GM12878 (cell line): Measurements from ENCODE around the gene USP46.

Experiments used
- EP300 ChIP-seq, 2 experiments: fragments of 150-350 bp in 1 of 2; IDR thresholded peaks; 2 replicates each; pipeline ENCODE4 v1.6.1; 2011 to 2012; ENCODE audit warnings: low read depth in 2 of 2, low read length in 2 of 2, borderline replicate concordance in 1 of 2, improper control_type of control experiment in 1 of 2, inconsistent platforms in 1 of 2; ENCODE audit not compliant: control insufficient read depth in 1 of 2
- EZH2 ChIP-seq: IDR thresholded peaks from 2 replicates; pipeline ENCODE4 v1.6.1; 2012; ENCODE audit warnings: low read depth, mild to moderate bottlenecking, control low read depth, inconsistent platforms, low read length, borderline replicate concordance; ENCODE audit not compliant: control insufficient read depth
- JUNB ChIP-seq: IDR thresholded peaks from 2 replicates; pipeline ENCODE4 v1.6.1; 2016; ENCODE audit warnings: antibody characterized with exemption, mild to moderate bottlenecking
- POLR2AphosphoS5 ChIP-seq: IDR thresholded peaks from 2 replicates; pipeline ENCODE4 v1.6.1; 2011; ENCODE audit warnings: mild to moderate bottlenecking, low read length, inconsistent platforms
- RELA ChIP-seq: fragments of 450-650 bp; IDR thresholded peaks from 2 replicates; pipeline ENCODE4 v1.8.0; 2014; ENCODE audit warnings: borderline replicate concordance; ENCODE audit not compliant: partially characterized antibody
- TARDBP ChIP-seq: IDR thresholded peaks from 2 replicates; pipeline ENCODE4 v1.6.1; 2016; ENCODE audit warnings: borderline replicate concordance
- ZNF384 ChIP-seq: IDR thresholded peaks from 2 replicates; pipeline ENCODE4 v1.6.1; 2012; ENCODE audit warnings: low read depth, mild to moderate bottlenecking, low read length, improper control_type of control experiment, borderline replicate concordance
- TF ChIP-seq, protein P1 (sequence below): IDR thresholded peaks from 2 replicates; pipeline ENCODE4 v1.6.1; 2012; ENCODE audit warnings: mild to moderate bottlenecking, low read depth, low read length
- TF ChIP-seq, protein P2 (sequence below), 3 experiments: IDR thresholded peaks in 2 of 3; conservative IDR thresholded peaks in 1 of 3; 2 replicates each; pipeline ENCODE4 v1.5.1; 2011; ENCODE audit warnings: low read depth in 3 of 3, low read length in 3 of 3, mild to moderate bottlenecking in 3 of 3, control low read depth in 2 of 3, moderate library complexity in 2 of 3, inconsistent platforms in 1 of 3, mixed read lengths in 1 of 3; ENCODE audit not compliant: control insufficient read depth in 2 of 3, insufficient read depth in 1 of 3; ENCODE audit errors: extremely low read depth in 1 of 3

DNA sequence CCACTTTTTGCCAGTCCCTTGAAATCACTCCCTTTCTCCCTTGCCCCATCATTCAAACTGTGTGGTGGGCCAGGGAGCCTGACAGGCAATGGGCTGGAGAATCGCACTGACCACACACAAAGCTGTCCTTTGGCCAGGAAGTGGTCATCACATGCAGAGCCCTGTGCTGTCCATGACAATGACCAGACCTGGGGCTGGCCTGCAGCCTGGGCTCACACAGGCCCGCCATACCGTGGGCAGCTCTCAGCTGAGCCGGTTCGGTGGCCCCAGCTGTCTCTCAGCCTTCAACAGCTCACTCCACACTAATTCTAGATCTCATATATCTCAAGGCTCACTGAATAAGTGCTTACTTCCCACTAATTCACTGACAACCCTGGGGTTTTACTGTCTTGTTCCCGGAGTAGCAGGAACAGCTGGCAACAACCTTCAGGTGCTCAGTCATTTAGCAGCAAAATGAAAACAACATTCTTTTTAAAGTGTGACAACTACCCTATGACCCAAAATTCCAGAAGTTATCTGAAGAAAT lies 48.0 kb downstream of the USP46 start:
- TF ChIP-seq EP300 (IDR thresholded peaks at IDR 0.05; ENCODE audit: borderline replicate concordance in 1 of 2, control insufficient read depth in 1 of 2, low read depth in 2 of 2, low read length in 2 of 2) (no peak), TARDBP (no peak), JUNB (no peak), POLR2AphosphoS5 (no peak), EZH2 (no peak), ZNF384 (no peak), RELA (no peak)
- TF ChIP-seq, protein P1, sequence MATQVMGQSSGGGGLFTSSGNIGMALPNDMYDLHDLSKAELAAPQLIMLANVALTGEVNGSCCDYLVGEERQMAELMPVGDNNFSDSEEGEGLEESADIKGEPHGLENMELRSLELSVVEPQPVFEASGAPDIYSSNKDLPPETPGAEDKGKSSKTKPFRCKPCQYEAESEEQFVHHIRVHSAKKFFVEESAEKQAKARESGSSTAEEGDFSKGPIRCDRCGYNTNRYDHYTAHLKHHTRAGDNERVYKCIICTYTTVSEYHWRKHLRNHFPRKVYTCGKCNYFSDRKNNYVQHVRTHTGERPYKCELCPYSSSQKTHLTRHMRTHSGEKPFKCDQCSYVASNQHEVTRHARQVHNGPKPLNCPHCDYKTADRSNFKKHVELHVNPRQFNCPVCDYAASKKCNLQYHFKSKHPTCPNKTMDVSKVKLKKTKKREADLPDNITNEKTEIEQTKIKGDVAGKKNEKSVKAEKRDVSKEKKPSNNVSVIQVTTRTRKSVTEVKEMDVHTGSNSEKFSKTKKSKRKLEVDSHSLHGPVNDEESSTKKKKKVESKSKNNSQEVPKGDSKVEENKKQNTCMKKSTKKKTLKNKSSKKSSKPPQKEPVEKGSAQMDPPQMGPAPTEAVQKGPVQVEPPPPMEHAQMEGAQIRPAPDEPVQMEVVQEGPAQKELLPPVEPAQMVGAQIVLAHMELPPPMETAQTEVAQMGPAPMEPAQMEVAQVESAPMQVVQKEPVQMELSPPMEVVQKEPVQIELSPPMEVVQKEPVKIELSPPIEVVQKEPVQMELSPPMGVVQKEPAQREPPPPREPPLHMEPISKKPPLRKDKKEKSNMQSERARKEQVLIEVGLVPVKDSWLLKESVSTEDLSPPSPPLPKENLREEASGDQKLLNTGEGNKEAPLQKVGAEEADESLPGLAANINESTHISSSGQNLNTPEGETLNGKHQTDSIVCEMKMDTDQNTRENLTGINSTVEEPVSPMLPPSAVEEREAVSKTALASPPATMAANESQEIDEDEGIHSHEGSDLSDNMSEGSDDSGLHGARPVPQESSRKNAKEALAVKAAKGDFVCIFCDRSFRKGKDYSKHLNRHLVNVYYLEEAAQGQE, result no peak
- TF ChIP-seq, protein P2, sequence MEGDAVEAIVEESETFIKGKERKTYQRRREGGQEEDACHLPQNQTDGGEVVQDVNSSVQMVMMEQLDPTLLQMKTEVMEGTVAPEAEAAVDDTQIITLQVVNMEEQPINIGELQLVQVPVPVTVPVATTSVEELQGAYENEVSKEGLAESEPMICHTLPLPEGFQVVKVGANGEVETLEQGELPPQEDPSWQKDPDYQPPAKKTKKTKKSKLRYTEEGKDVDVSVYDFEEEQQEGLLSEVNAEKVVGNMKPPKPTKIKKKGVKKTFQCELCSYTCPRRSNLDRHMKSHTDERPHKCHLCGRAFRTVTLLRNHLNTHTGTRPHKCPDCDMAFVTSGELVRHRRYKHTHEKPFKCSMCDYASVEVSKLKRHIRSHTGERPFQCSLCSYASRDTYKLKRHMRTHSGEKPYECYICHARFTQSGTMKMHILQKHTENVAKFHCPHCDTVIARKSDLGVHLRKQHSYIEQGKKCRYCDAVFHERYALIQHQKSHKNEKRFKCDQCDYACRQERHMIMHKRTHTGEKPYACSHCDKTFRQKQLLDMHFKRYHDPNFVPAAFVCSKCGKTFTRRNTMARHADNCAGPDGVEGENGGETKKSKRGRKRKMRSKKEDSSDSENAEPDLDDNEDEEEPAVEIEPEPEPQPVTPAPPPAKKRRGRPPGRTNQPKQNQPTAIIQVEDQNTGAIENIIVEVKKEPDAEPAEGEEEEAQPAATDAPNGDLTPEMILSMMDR (IDR thresholded peaks at IDR 0.05 in 2 of 3, conservative IDR thresholded peaks at IDR 0.05 in 1 of 3; ENCODE audit: control insufficient read depth in 2 of 3, extremely low read depth in 1 of 3, insufficient read depth in 1 of 3, low read depth in 3 of 3, low read length in 3 of 3), result no peak
